Common myeloid progenitor, CD34-positive (primary cell): ENCODE measurements around the gene DDN.

Experiments used
- CTCF ChIA-PET: fragments of 350-600 bp; sonication (Branson Sonifier 250); formaldehyde crosslinking; loops from one replicate; lab custom pipeline; 2021; ENCODE audit warnings: antibody characterized with exemption; lab: Charles Lee
- POLR2A ChIA-PET: fragments of 350-600 bp; sonication (Branson Sonifier 250); formaldehyde crosslinking; loops from one replicate; lab custom pipeline; 2021; ENCODE audit warnings: antibody characterized with exemption; lab: Charles Lee
- DNase-seq, 3 donors: peaks; one replicate each; pipeline versions ENCODE4 v3.0.0 to v3.0.0-alpha.2; 2013
- H3K27ac ChIP-seq, 2 experiments: 1 replicate in 1 of 2; 2 replicates in 1 of 2; pipeline ENCODE4 v1.7.0; 2013; ENCODE audit warnings: inconsistent platforms in 2 of 2, low read length in 2 of 2, mild to moderate bottlenecking in 2 of 2, low read depth in 1 of 2, moderate library complexity in 1 of 2; ENCODE audit not compliant: severe bottlenecking in 2 of 2, insufficient read depth in 1 of 2, poor library complexity in 1 of 2
- H3K27me3 ChIP-seq, 5 experiments: replicated peaks in 2 of 5; 1 replicate in 3 of 5; 2 replicates in 2 of 5; pipeline versions ENCODE4 v1.6.1 to v1.7.0; 2013; ENCODE audit warnings: low read length in 4 of 5, mild to moderate bottlenecking in 2 of 5, moderate library complexity in 2 of 5, inconsistent platforms in 1 of 5; ENCODE audit not compliant: insufficient read depth in 5 of 5, control insufficient read depth in 4 of 5
- H3K36me3 ChIP-seq, 4 experiments: 1 replicate in 2 of 4; 2 replicates in 2 of 4; pipeline versions ENCODE4 v1.6.1 to v1.7.0; 2013; ENCODE audit warnings: low read length in 3 of 4, control low read depth in 1 of 4, mild to moderate bottlenecking in 1 of 4; ENCODE audit not compliant: control insufficient read depth in 4 of 4, insufficient read depth in 4 of 4
- H3K4me1 ChIP-seq, 4 experiments: 1 replicate in 3 of 4; 2 replicates in 1 of 4; pipeline versions ENCODE4 v1.6.1 to v1.7.1; 2013; ENCODE audit warnings: low read length in 3 of 4, mild to moderate bottlenecking in 3 of 4, control low read depth in 1 of 4, inconsistent platforms in 1 of 4, moderate library complexity in 1 of 4; ENCODE audit not compliant: control insufficient read depth in 4 of 4, insufficient read depth in 4 of 4; ENCODE audit errors: control extremely low read depth in 1 of 4
- H3K4me3 ChIP-seq, 7 experiments: 1 replicate in 4 of 7; 2 replicates in 3 of 7; pipeline versions ENCODE4 v1.5.1 to v1.7.0; 2013; ENCODE audit warnings: mild to moderate bottlenecking in 7 of 7, low read length in 6 of 7, moderate library complexity in 6 of 7, inconsistent platforms in 2 of 7, low read depth in 2 of 7, control low read depth in 1 of 7; ENCODE audit not compliant: insufficient read depth in 4 of 7, control insufficient read depth in 1 of 7; ENCODE audit errors: extremely low read depth in 1 of 7
- H3K9me3 ChIP-seq, 5 experiments: 1 replicate in 4 of 5; 2 replicates in 1 of 5; pipeline versions ENCODE4 v1.6.1 to v1.7.1; 2013; ENCODE audit warnings: low read length in 4 of 5, mild to moderate bottlenecking in 2 of 5, inconsistent platforms in 1 of 5, low read depth in 1 of 5, moderate library complexity in 1 of 5; ENCODE audit not compliant: control insufficient read depth in 4 of 5, insufficient read depth in 2 of 5; ENCODE audit errors: control extremely low read depth in 1 of 5
- WGBS: methylation state at CpG from one replicate; pipeline ENCODE4 v1.1.5; 2013; ENCODE audit not compliant: insufficient coverage; 5-methylcytosine and 5-hydroxymethylcytosine counted together

Gene DDN

DNA sequence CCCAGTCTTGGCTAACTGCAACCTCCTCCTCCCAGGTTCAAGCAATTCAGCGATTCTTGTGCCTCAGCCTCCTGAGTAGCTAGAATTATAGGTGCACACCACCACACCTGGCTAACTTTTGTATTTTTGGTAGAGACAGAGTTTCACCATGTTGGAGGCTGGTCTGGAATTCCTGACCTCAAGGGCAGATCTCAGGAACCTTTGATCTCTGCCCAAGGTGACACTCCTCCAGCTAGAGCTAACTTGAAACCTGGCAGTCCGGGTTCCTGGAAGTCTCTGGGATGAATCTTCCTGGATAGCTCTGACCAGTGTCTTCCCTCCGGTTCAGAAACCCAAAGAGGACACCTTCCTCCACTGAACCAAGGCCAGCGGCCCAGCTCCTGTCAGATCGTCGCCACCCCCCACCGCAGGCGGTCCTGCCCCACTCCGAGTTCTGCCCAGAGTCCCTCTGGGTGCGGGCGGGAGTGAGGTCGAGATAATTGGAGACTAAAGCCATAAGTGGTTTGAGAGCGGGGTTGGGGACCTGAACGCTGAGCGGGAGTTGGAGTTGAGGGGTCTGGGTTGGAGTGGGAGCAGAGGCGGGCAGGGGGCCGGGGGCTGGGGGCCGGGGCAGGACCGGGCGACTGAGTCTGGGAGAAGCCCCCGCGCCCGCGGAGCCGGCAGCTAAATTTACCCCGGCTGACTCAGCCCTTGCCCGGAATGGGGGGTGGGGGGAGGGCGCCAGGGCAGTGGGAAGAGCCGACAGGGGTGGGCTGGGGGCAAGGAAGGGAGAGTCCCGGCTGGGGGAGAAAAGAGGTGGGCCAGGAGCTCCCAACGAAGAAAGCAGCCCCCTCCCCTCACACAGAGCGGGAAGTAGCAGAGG, 4.7 kb downstream of the DDN start:
- DNase-seq = no peak
- CTCF ChIA-PET = interaction anchor here (0.6 to 75.7 kb wide), 13 partner anchors 10 to 141 kb away, joined by 3 to 1637 read pairs (median 6); partner anchors contain the start of genes ARF3, FKBP11, PRKAG1 and WNT1
- H3K4me1 ChIP-seq = peaks cover 0 to 33% (median 31%) of the 10 kb centered on the region in 4 experiments
- no peak overlapping the region for H3K27ac ChIP-seq
- POLR2A ChIA-PET = no interaction called here
- no peak overlapping the region for H3K4me3 ChIP-seq
- no peaks in the 10 kb centered on the region for H3K36me3 ChIP-seq
- 23% methylated on average over 11 of the region's 32 CpGs for WGBS
- peaks cover 5 to 73% (median 30%) of the 10 kb centered on the region in 5 experiments for H3K27me3 ChIP-seq
- H3K9me3 ChIP-seq = no peaks in the 10 kb centered on the region

GRCh38 chr12:48993787-48994186, 5.4 kb downstream of the DDN start:
- CTCF ChIA-PET = interaction anchor here (1.1 to 75.7 kb wide), 10 partner anchors 9 to 103 kb away, joined by 3 to 1637 read pairs (median 26); partner anchors contain the start of genes ARF3, FKBP11, PRKAG1 and WNT1
- H3K4me1 ChIP-seq = peaks cover 0 to 28% (median 25%) of the 10 kb centered on the region in 4 experiments
- H3K36me3 ChIP-seq = no peaks in the 10 kb centered on the region
- H3K9me3 ChIP-seq = no peaks in the 10 kb centered on the region
- DNase-seq = no peak
- H3K27ac ChIP-seq = no peak overlapping the region
- peaks cover 8 to 73% (median 31%) of the 10 kb centered on the region in 5 experiments for H3K27me3 ChIP-seq
- WGBS = 80% methylated on average over 2 of the region's 3 CpGs
- no peak overlapping the region for H3K4me3 ChIP-seq
- POLR2A ChIA-PET = no interaction called here

GRCh38 chr12:48991247-48992050, 7.7 kb downstream of the DDN start:
- peaks cover 8 to 72% (median 35%) of the 10 kb centered on the region in 5 experiments for H3K27me3 ChIP-seq
- POLR2A ChIA-PET = no interaction called here

GRCh38 chr12:48990552-48990951, 8.6 kb downstream of the DDN start:
- no peak overlapping the region for H3K4me3 ChIP-seq
- DNase-seq = no peak
- H3K36me3 ChIP-seq = no peaks in the 10 kb centered on the region
- ChIA-PET CTCF (interaction anchor here (1.0 to 75.7 kb wide), 6 partner anchors 9 to 138 kb away, joined by 3 to 1637 read pairs (median 161); partner anchors contain the start of genes ARF3, DDN, FKBP11 and PRKAG1), POLR2A (no interaction called here)
- no peak overlapping the region for H3K27ac ChIP-seq
- no peaks in the 10 kb centered on the region for H3K9me3 ChIP-seq
- peaks cover 0 to 7% (median 6%) of the 10 kb centered on the region in 4 experiments for H3K4me1 ChIP-seq
- peaks cover 8 to 73% (median 38%) of the 10 kb centered on the region in 5 experiments for H3K27me3 ChIP-seq

More at GRCh38 chr12:48991247-48992050, 7.7 kb downstream of the DDN start:
- no peak for DNase-seq
- CTCF ChIA-PET = interaction anchor here (0.6 to 75.7 kb wide), 10 partner anchors 8 to 139 kb away, joined by 3 to 1637 read pairs (median 10); partner anchors contain the start of genes ARF3, DDN, FKBP11 and PRKAG1
- H3K9me3 ChIP-seq = no peaks in the 10 kb centered on the region
- H3K4me1 ChIP-seq = peaks cover 0 to 7% (median 6%) of the 10 kb centered on the region in 4 experiments
- WGBS = 81% methylated on average over 6 of the region's 8 CpGs
- H3K36me3 ChIP-seq = no peaks in the 10 kb centered on the region
- no peak overlapping the region for H3K4me3 ChIP-seq
- H3K27ac ChIP-seq = no peak overlapping the region

- ChIA-PET POLR2A (interaction anchor here (0.6 to 1.6 kb wide), 2 partner anchors 9 to 10 kb away, joined by 3 to 7 read pairs; partner anchors contain the start of gene WNT1), CTCF (interaction anchor here (0.8 to 75.7 kb wide), 25 partner anchors 11 to 270 kb away, joined by 3 to 1637 read pairs (median 6); partner anchors contain the start of genes ARF3, DDN, DDX23 and FKBP11)
- H3K27ac ChIP-seq = no peak overlapping the region
- no peaks in the 10 kb centered on the region for H3K36me3 ChIP-seq
- peak; percentile 47 to 69 (median 60) for DNase-seq
- 31% methylated on average over 16 of the region's 16 CpGs for WGBS
- H3K4me3 ChIP-seq = no peak overlapping the region
- H3K9me3 ChIP-seq = no peaks in the 10 kb centered on the region
- H3K27me3 ChIP-seq = peaks cover 5 to 73% (median 38%) of the 10 kb centered on the region in 5 experiments
- H3K4me1 ChIP-seq = no peaks in the 10 kb centered on the region
Observed at GRCh38 chr12:48988030-48988649, 11.0 kb downstream of the DDN start.

- no peaks in the 10 kb centered on the region for H3K36me3 ChIP-seq
- ChIA-PET CTCF (interaction anchor here (1.1 to 75.7 kb wide), 7 partner anchors 4 to 134 kb away, joined by 3 to 1637 read pairs (median 17); partner anchors contain the start of genes ARF3, DDN, DDX23 and FKBP11), POLR2A (no interaction called here)
- H3K9me3 ChIP-seq = no peaks in the 10 kb centered on the region
- no peak overlapping the region for H3K4me3 ChIP-seq
- H3K27ac ChIP-seq = no peak overlapping the region
- DNase-seq = no peak
- peaks cover 9 to 81% (median 49%) of the 10 kb centered on the region in 5 experiments for H3K27me3 ChIP-seq
- peaks cover 0 to under 1% (median 0%) of the 10 kb centered on the region in 4 experiments for H3K4me1 ChIP-seq
- 72% methylated on average over 12 of the region's 23 CpGs for WGBS
Observed at GRCh38 chr12:48986720-48987291, 12.4 kb downstream of the DDN start.
